Adrenal gland (tissue), 5 donors: ENCODE results near the gene ANKDD1A.

ENCODE experiments used
- POLR2A ChIP-seq, 2 donors: fragments of 450-650 bp; IDR thresholded peaks; one replicate each; pipeline ENCODE4 v1.6.1; 2017; ENCODE audit warnings: antibody characterized with exemption in 2 of 2, mild to moderate bottlenecking in 2 of 2, moderate library complexity in 1 of 2
- TF ChIP-seq, protein P1 (sequence below), 6 experiments: fragments of 450-650 bp in 4 of 6; fragments of 200-600 bp in 2 of 6; sonication (generic) in 1 of 6; IDR thresholded peaks; 1 replicate in 5 of 6; 2 replicates in 1 of 6; pipeline versions ENCODE4 v1.5.1 to v1.8.0; 2016 to 2021; ENCODE audit warnings: antibody characterized with exemption in 6 of 6, mild to moderate bottlenecking in 2 of 6, moderate library complexity in 1 of 6
- donor health status: DM: no; HTN: no; CAD: no.

DNA sequence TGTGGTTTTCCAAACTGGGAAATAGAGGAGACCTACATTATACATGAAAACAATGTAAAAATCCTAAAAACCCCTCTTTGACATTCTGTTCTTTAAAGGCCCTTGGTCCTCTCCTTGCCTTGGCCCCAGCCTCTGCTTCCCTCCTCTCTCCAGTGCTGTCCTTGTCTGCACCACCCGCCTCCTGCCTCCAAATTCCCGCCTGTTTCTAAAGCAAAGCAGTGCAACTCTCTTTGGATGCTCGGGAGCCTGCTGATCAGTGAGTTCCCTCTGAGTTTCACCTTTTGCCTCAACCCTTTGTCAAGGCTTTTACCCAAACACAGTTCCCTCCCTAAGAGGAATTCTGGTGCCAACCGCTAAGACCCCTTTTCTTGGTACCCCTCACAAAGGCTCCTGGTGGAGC is 8.0 kb downstream of the ANKDD1A start:
- TF ChIP-seq, protein P1, sequence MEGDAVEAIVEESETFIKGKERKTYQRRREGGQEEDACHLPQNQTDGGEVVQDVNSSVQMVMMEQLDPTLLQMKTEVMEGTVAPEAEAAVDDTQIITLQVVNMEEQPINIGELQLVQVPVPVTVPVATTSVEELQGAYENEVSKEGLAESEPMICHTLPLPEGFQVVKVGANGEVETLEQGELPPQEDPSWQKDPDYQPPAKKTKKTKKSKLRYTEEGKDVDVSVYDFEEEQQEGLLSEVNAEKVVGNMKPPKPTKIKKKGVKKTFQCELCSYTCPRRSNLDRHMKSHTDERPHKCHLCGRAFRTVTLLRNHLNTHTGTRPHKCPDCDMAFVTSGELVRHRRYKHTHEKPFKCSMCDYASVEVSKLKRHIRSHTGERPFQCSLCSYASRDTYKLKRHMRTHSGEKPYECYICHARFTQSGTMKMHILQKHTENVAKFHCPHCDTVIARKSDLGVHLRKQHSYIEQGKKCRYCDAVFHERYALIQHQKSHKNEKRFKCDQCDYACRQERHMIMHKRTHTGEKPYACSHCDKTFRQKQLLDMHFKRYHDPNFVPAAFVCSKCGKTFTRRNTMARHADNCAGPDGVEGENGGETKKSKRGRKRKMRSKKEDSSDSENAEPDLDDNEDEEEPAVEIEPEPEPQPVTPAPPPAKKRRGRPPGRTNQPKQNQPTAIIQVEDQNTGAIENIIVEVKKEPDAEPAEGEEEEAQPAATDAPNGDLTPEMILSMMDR (IDR thresholded peaks at IDR 0.05), result no peak
- TF ChIP-seq POLR2A (IDR thresholded peaks at IDR 0.05), result no peak
